Glomerular endothelial cell (primary cell): Measurements from ENCODE around the gene RADIL. TPM values are rescaled to one million over a fixed set of nuclear protein-coding genes. Genes with fewer than 3 reads are reported as not detected.
"Not testable (repeated sequence)": the region's sequence is repeated elsewhere in the genome, so short reads cannot be mapped to it uniquely, and the experiment has no call there.

Source experiments
- DNase-seq: peaks from one replicate; pipeline ENCODE4 v3.0.0-alpha.2; 2011; ENCODE audit warnings: low read depth, low spot score; ENCODE audit errors: extremely low read depth
- total RNA-seq: library from RNA; depleted of rRNA; stranded (reverse); fragments of >200 nt; gene quantifications from 2 replicates; pipeline ENCODE4 v1.2.3, GENCODE V29; 2015

Gene RADIL
- total RNA-seq, 1 donor from 2014 or later: 3.4 TPM

- DNase-seq: not testable (repeated sequence)
Observed at GRCh38 chr7:4794171-4794570, 89.3 kb downstream of the RADIL start.

- not testable (repeated sequence) for DNase-seq
Observed at GRCh38 chr7:4793385-4793993, 90.0 kb downstream of the RADIL start.

DNA sequence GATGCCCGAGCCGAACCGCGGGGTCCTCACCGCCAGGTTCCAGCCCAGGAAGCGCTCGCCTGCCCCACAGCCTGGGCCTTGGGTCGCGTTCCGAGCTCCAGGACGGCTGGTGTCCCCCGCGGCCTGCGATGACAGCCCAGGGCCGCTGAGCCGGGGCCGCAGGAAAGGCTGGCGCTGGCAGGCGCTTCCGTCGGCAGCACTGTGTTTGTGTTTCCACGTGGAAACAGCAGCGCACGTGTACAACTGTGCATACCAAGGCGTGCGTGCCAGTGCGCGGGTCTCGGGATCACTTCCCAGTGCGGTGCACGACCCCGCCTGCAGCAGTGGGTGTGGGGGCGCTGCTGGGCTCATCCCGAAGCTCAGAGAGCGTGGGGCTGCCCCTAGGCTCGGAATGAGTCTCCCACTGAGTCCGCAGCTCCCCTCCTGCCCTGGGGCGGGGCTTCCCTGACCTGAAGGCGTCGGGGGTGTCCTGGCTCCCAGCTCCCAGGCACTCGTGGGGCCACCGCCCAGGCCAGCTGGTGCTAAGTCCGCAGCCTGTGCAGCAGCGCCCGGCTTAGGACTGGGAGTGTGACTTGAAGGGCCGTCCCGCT lies 90.9 kb downstream of the RADIL start:
- DNase-seq: no peak

DNA sequence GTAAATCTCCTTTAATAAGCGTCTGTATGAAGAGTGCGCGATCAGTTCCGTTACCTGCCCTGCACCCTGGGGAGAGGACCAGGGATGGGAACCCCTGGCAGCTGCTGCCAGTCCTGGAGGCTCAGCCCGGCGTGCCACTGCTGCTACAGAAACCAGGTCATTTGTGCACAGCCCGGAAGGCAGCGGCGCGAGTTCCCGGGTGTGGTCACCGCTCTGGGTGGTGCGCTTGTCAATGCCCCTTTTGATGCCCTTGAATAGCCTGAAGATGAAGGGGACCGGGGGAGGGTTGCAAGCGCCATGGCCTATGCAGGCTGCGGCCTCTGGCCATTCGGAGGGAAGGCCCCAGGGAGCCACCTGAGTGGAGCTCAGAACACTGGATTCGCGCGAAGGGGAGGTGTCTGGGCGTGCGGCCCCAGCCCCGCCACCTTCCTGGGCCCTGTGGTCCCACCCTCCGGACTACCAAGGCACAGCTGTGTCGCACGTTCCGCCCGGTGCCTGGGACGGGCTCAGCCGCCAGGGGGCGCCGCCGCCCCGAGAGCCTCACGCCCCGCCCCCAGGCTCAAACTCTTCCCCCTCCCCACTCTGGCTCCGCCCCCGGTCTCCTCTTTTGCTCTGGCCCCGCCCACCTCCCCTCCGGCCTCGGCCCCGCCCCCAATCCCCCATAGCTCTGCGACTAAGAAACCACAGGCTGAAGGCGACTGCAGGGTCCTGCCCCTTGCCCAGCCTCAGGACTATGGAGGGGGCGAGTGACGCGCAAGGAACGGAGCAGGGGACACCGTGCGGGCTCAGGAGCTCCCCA lies 91.6 kb downstream of the RADIL start:
- no peak for DNase-seq

GRCh38 chr7:4791101-4791737 lies 92.3 kb downstream of the RADIL start:
- DNase-seq: no peak

DNA sequence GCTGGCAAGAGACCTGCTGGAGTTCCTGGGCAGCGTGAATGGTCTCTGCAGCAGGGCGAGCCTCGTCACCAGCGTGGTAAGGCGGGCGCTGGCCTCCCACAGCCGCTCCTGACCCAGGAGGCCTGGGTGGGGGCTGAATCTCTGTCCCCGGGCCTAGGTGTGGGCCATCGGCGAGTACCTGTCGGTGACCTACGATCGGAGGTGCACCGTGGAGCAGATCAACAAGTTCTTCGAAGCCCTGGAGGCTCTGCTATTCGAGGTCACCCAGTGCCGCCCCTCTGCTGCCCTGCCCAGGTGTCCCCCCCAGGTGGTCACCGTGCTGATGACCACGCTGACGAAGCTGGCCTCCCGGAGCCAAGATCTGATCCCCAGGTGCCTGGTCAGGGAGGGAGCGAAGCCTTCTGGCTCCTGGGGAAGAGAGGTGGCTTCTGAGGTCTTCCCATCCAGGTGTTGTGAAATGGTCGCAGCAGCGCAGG lies 93.0 kb downstream of the RADIL start:
- no peak for DNase-seq

- no peak for DNase-seq
Observed at GRCh38 chr7:4790078-4790465, 93.4 kb downstream of the RADIL start.

- no peak for DNase-seq
Observed at GRCh38 chr7:4789194-4790077, 94.1 kb downstream of the RADIL start.

DNA sequence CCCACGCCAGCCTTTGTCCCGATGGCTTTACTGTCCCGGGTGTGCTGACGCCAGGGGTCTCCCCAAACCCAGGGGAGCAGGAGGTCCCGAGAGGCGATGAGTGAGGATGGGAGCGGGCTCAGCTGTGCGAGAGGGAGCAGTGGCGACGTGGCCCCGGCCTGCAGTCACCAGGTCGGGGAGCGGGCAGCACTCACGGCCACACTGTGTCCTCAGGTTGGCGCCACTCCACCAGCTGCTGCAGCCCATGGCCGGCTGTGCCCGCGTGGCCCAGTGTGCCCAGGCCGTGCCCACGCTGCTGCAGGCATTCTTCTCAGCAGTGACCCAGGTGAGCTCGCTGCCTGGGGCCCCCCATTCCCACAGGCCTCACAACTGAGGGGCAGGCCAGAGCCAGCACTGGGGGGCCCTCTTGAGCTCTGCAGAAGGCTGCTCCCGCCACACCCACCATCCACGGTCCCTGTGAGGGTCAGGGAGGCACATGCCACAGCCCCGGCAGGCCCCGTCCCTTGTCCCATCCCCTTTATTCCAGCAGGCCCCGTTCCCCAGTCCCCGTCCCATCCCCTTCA lies 94.8 kb downstream of the RADIL start:
- no peak for DNase-seq

- no peak for DNase-seq
Observed at GRCh38 chr7:4787947-4788626, 95.4 kb downstream of the RADIL start.

DNA sequence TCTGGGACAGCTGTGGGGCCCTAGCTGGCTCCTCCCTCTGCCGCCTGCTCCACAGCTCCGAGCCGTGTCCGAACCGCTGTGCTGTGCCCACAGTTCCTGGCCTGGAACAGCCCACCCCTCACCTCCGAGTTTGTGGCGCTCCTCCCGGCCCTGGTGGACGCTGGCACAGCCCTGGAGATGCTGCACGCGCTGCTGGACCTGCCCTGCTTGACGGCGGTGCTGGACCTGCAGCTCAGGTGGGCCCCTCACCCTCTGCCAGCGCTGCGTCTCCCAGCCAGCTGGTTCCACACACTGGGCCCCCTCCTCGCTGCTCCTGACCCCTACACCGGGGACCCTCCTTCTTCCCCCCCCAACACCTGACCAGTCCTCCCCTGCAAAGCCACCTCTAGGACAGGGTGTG lies 96.0 kb downstream of the RADIL start:
- no peak for DNase-seq

- no peak for DNase-seq
Observed at GRCh38 chr7:4786015-4786414, 97.5 kb downstream of the RADIL start.

DNA sequence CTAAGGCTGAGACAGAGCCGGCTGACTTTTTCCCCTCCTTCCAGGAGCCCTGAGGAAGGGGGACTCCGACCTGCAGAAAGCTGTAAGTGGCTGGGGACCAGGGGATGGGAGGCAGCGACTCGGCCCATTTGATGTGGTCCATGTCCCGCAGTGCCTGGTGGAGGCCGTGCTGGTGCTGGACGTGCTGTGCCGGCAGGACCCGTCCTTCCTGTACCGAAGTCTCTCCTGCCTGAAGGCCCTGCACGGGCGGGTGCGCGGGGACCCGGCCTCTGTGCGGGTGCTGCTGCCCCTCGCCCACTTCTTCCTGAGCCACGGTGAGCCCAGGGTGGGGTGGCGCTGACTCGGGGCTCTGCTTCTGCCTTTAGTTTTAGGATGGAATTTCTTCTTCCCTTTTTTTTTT lies 98.1 kb downstream of the RADIL start:
- DNase-seq: no peak

- DNase-seq: no peak
Observed at GRCh38 chr7:4784799-4785198, 98.7 kb downstream of the RADIL start.

DNA sequence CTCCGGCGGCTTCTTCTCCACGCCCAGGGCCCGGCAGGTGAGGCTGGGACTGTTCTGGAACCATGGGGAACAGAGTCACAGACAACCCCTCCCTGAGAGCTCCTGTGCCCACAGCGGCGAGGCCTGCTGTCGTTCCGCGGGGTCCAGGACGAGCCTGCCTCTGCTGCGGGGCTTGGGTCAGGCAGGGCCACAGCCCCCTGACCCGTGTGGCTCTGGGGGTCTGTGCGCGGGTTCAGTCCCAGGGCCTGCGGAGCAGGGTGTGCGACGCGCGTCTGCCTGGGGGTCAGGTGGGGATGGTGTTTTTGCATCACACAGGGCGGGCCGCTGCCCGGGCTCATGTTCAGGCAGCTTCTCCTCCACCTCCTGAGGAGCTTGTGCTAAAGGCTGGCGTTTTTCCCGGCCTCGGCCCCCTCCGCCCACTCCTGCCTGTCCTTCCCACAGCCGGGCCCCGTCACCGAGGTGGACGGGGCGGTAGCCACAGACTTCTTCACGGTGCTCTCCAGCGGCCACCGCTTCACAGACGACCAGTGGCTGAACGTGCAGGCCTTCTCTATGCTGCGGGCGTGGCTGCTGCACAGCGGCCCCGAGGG lies 99.7 kb downstream of the RADIL start:
- DNase-seq: no peak

- no peak for DNase-seq
Observed at GRCh38 chr7:4783292-4783652, 100.2 kb downstream of the RADIL start.

DNA sequence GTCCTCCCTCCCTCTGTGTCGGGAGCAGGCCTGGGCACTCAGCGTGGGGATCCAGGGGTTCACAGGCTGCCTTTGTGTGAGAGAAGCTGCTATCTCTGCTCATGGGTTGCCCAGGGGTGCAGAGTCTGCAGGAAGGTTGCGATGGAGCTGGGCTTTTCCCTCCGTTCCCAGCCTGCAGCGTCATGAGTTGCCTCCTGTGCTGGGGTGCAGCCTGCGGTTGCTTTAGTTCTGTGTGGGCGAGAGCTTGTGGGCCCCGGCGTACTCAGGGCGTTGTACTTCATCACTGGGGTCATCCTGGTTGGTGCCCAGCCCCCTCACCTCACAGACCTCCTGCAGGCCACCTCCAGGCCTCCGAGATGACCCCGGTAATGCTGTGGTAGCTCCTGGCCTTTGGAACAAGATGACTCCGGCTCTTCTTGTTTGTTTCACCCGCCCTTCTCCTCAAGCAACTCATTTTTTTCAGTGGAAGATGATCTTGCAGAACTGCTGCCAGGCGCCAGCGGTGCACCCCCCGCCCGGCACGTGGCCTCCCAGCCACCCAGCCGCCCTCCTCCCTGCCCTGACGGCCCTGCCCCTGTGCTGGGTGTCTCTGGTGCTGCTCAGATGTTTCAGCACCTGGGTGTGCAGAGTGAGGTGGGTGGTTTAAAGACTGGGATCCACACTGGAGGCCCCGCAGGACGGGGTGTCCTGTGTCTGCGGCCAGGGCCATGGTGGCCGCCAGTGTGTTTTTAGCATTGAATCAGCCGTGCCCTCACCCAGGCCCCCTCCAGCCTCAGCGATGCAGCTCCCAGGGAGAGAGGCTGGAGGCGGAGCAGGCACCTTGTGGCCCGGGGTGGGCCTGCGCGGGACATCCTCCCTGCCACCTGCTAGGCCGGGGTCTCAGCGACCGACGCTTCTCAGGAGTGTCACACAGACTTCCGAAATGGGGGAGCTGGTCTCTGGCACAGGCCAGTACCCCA lies 100.9 kb downstream of the RADIL start:
- DNase-seq: no peak

DNA sequence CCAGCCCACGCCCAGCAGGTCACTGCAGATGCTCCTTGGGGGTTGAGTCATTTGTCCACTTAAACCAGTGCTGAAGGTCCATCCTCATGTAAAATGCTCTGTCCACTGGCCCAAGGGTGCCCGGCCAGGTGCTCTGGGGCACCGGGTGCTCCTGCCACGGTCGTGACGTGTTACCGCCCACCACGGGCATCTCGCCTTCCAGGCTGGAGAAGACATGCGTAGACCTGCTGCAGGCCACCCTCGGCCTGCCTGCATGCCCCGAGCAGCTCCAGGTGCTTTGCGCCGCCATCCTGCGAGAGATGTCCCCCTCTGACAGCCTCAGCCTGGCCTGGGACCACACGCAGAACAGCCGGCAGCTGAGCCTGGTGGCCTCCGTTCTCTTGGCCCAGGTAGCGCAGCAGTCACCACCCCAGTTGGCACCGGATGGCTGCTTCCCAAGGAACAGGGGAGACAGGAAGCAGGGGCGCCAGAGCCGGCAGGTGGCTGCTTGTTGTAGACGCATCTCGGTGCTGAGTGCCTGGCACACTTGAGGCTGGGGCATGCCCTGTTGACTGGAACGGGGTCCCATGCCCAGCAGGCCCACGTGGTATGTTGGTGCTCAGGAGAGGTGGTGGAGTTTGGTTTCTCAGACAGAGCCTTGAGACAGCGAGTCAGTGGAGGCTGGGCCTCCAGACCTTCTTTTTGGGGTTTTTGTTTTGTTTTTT lies 102.0 kb downstream of the RADIL start:
- no peak for DNase-seq
